ENCODE data around the gene PARP12. TPM values are rescaled to one million over a fixed set of nuclear protein-coding genes. Genes with fewer than 3 reads are reported as not detected.

PARP12 gene
- polyA plus RNA-seq, 5 donors, result 27.0 to 36.3 (median 29.9) TPM

GRCh38 chr7:140039066-140039465, 23.7 kb downstream of the PARP12 start:
- no peak for DNase-seq

GRCh38 chr7:140036224-140036962, 26.4 kb downstream of the PARP12 start:
- DNase-seq, result no peak

- no peak for DNase-seq
These were observed 27.1 kb downstream of the PARP12 start for GRCh38 chr7:140035400-140036223.

GRCh38 chr7:140034421-140034820, 28.3 kb downstream of the PARP12 start:
- DNase-seq, result no peak

GRCh38 chr7:140033779-140034363, 28.9 kb downstream of the PARP12 start:
- DNase-seq, result no peak

GRCh38 chr7:140033036-140033435, 29.7 kb downstream of the PARP12 start:
- no peak for DNase-seq

GRCh38 chr7:140031364-140031763, 31.4 kb downstream of the PARP12 start:
- DNase-seq, result no peak

- no peak for DNase-seq
These were observed 33.7 kb downstream of the PARP12 start for GRCh38 chr7:140029072-140029471.

GRCh38 chr7:140028311-140028710, 34.4 kb downstream of the PARP12 start:
- no peak for DNase-seq

GRCh38 chr7:140027858-140028257, 34.9 kb downstream of the PARP12 start:
- DNase-seq, result no peak

GRCh38 chr7:140026935-140027334, 35.8 kb downstream of the PARP12 start:
- no peak for DNase-seq

GRCh38 chr7:140025814-140026433, 36.8 kb downstream of the PARP12 start:
- DNase-seq, result no peak

GRCh38 chr7:140025241-140025640, 37.5 kb downstream of the PARP12 start:
- no peak for DNase-seq

- no peak for DNase-seq
These were observed 38.2 kb downstream of the PARP12 start for GRCh38 chr7:140024585-140024984.

- no peak for DNase-seq
These were observed 39.0 kb downstream of the PARP12 start for GRCh38 chr7:140023728-140024127.

- DNase-seq, result no peak
These were observed 40.1 kb downstream of the PARP12 start for GRCh38 chr7:140022582-140023211.

- no peak for DNase-seq
These were observed 41.1 kb downstream of the PARP12 start for GRCh38 chr7:140021603-140022002.

GRCh38 chr7:140019606-140020005, 43.1 kb downstream of the PARP12 start:
- DNase-seq, result no peak

- no peak for DNase-seq
These were observed 43.6 kb downstream of the PARP12 start for GRCh38 chr7:140019172-140019571.

- no peak for DNase-seq
These were observed 44.4 kb downstream of the PARP12 start for GRCh38 chr7:140018125-140019043.

GRCh38 chr7:140017543-140017942, 45.2 kb downstream of the PARP12 start:
- no peak for DNase-seq
